Epithelial cell of alveolus of lung (primary cell): ENCODE results near the gene XRCC3. TPM values are rescaled to one million over a fixed set of nuclear protein-coding genes. Genes with fewer than 3 reads are reported as not detected.

ENCODE experiments used
- total RNA-seq: library from RNA; depleted of rRNA; stranded (reverse); fragments of >200 nt; gene quantifications from 2 replicates; pipeline ENCODE4 v1.2.1, GENCODE V29; 2015

Gene XRCC3
- total RNA-seq: 10.5 and 26.9 TPM in 2 replicates

DNA sequence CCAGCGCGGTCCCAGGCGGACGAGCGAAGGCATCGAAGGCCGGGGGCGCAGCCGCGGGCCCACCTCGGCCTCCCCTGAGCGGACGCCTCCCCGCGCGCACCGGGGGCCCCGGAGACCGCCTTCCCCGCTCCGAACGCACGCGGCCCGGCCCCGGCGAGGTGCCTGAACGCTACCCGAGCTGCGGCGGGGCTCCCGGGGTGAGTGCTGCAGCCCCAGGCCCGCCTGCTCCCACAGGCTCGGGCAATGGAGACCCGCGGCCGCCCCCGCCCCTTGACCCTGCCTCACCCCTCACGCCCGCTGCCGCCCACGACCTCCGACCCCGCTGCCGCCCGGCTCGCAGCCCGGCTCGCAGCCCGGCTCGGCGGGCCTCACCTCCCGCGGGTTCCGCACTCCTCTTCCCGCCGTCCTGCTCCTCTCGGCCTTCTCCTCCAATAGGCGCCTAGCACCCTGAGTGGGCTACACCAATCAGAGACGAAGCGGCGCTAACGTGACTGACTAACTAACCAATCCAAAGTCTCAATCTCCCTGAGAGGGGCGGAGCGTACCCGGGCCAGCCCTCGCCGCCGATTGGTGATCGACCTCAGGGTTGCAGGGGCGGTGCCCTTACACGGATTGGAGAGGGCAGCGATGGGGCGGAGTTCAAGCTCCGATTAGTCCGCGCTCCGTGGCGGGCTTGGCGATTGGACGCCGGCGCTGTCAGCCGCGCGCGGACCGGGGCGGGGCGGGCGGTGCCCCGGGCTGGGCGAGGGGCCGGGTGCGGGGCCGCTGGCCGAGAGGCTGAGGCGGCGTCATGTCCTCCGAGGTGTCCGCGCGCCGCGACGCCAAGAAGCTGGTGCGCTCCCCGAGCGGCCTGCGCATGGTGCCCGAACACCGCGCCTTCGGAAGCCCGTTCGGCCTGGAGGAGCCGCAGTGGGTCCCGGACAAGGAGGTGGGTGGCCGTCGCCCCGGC lies at the start of gene XRCC3, which contains the start of gene ZFYVE21:
Gene XRCC3, minus strand, starts transcription at position 400 of the 949 bp plus-strand sequence. CDS start 4,364 bp downstream, outside the sequence.
Gene ZFYVE21, plus strand, starts transcription at position 759 of the 949 bp plus-strand sequence. Its CDS starts 32 bp downstream, at position 791.

Other genes with a start within 250 kb of the XRCC3 start
- 15.1 and 51.5 TPM in 2 replicates for gene CKB, start 192.6 kb downstream of the XRCC3 start, total RNA-seq
- 7.2 and 9.1 TPM in 2 replicates for gene TRMT61A, start 186.3 kb downstream of the XRCC3 start, total RNA-seq
- gene BAG5, start 152.8 kb downstream of the XRCC3 start, total RNA-seq: 16.8 and 18.7 TPM in 2 replicates
- gene COA8, start 152.5 kb downstream of the XRCC3 start, total RNA-seq: 25.5 and 32.3 TPM in 2 replicates
- 132 and 148 TPM in 2 replicates for gene KLC1, start 86.2 kb downstream of the XRCC3 start, total RNA-seq
- 40.0 and 45.1 TPM in 2 replicates for gene ZFYVE21, start 359 bp upstream of the XRCC3 start, total RNA-seq
- gene PPP1R13B, start 132.1 kb upstream of the XRCC3 start, total RNA-seq: 1.3 and 1.4 TPM in 2 replicates
- 0.26 TPM in 1 of 2 replicates, not detected in the other for gene TDRD9, start 213.0 kb upstream of the XRCC3 start, total RNA-seq
- not detected in 2 replicates for gene RD3L, start 227.1 kb upstream of the XRCC3 start, total RNA-seq